HT1080 (cell line): ENCODE measurements around the gene ENO2. TPM values are rescaled to one million over a fixed set of nuclear protein-coding genes. Genes with fewer than 3 reads are reported as not detected.
"Not testable (repeated sequence)": the region's sequence is repeated elsewhere in the genome, so short reads cannot be mapped to it uniquely, and the experiment has no call there.

Source experiments
- DNase-seq: peaks from one replicate; pipeline ENCODE4 v3.0.0-alpha.2; 2015; ENCODE audit warnings: low read depth
- polyA plus RNA-seq, 2 experiments: library from polyadenylated mRNA; depleted of rRNA; stranded (reverse); fragments of >200 nt; gene quantifications; 2 replicates each; pipeline ENCODE4 v1.2.3, GENCODE V29; 2015
- total RNA-seq: library from RNA; depleted of rRNA; stranded (reverse); fragments of >200 nt; shearing (Covaris generic); gene quantifications from 2 replicates; pipeline ENCODE4 v1.2.3, GENCODE V29; 2014; rRNA removed

ENO2 gene
- total RNA-seq: 13.4 and 26.3 TPM in 2 replicates
- polyA plus RNA-seq (2015; cell fraction: cytosol; rRNA removed): 88.1 and 90.1 TPM in 2 replicates
- 265 and 285 TPM in 2 replicates for polyA plus RNA-seq (2015; cell fraction: nucleus; rRNA removed)

- peak; percentile 49 for DNase-seq
These were observed at the start of gene ENO2 for GRCh38 chr12:6914246-6914946. ENO2 (plus strand) TSS chr12:6914580; CDS start chr12:6915833, 1,253 bp downstream.

- DNase-seq: not testable (repeated sequence)
These were observed 49.1 kb upstream of the ENO2 start for GRCh38 chr12:6865307-6865706.

GRCh38 chr12:6866163-6866919, 48.0 kb upstream of the ENO2 start:
- no peak for DNase-seq

- DNase-seq: no peak
These were observed 47.4 kb upstream of the ENO2 start for GRCh38 chr12:6866920-6867412.

- peak; percentile 72 for DNase-seq
These were observed 46.8 kb upstream of the ENO2 start, which contains the start of gene TPI1 for GRCh38 chr12:6867413-6868210. TPI1 (plus strand) TSS chr12:6867531; CDS start chr12:6867567, 36 bp downstream.

GRCh38 chr12:6868211-6869048, 46.0 kb upstream of the ENO2 start:
- DNase-seq: peak; percentile 42

GRCh38 chr12:6869049-6870021, 45.0 kb upstream of the ENO2 start:
- peak; percentile 71 for DNase-seq

GRCh38 chr12:6870304-6870703, 44.1 kb upstream of the ENO2 start:
- not testable (repeated sequence) for DNase-seq

GRCh38 chr12:6871052-6871957, 43.1 kb upstream of the ENO2 start:
- peak; percentile 65 for DNase-seq

GRCh38 chr12:6872073-6873048, 42.0 kb upstream of the ENO2 start:
- DNase-seq: peak; percentile 82

GRCh38 chr12:6873094-6874014, 41.0 kb upstream of the ENO2 start, which contains the start of gene SPSB2:
SPSB2 (minus strand) TSS chr12:6873303; CDS start chr12:6872901, 402 bp downstream.
- peak; percentile 90 for DNase-seq

GRCh38 chr12:6874015-6874368, 40.4 kb upstream of the ENO2 start:
- DNase-seq: not testable (repeated sequence)

- DNase-seq: not testable (repeated sequence)
These were observed 34.6 kb upstream of the ENO2 start for GRCh38 chr12:6879824-6880223.

- no peak for DNase-seq
These were observed 31.1 kb upstream of the ENO2 start for GRCh38 chr12:6883252-6883651.

GRCh38 chr12:6883683-6884082, 30.7 kb upstream of the ENO2 start:
- DNase-seq: no peak

GRCh38 chr12:6884539-6884938, 29.8 kb upstream of the ENO2 start:
- no peak for DNase-seq
